HEK293 (cell line): Measurements from ENCODE around the gene PLPPR2.

Source experiments
- CTCF ChIA-PET: fragments of 350-600 bp; formaldehyde crosslinking; extraction: SDS; loops from one replicate; lab custom pipeline; 2021; ENCODE audit warnings: antibody characterized with exemption; lab: Yijun Ruan, JAX
- POLR2A ChIA-PET: fragments of 300-600 bp; formaldehyde crosslinking; extraction: SDS; loops from one replicate; lab custom pipeline; 2020; ENCODE audit warnings: antibody characterized with exemption, inconsistent platforms; lab: Yijun Ruan, JAX
- H3K27ac ChIP-seq: fragments of 200-500 bp; sonication (Bioruptor generic); 2 replicates; pipeline ENCODE4 v1.5.1; 2014; ENCODE audit warnings: low read depth, low read length, control low read depth, inconsistent platforms; ENCODE audit errors: extremely low read depth
- H3K36me3 ChIP-seq, 2 experiments: fragments of 200-500 bp in 1 of 2; sonication (Bioruptor generic) in 1 of 2; 1 replicate in 1 of 2; 2 replicates in 1 of 2; pipeline ENCODE4 v1.5.1; 2014 to 2017; ENCODE audit warnings: inconsistent platforms in 2 of 2, low read length in 2 of 2; ENCODE audit not compliant: control insufficient read depth in 2 of 2, insufficient read depth in 1 of 2
- H3K4me1 ChIP-seq: fragments of 200-500 bp; sonication (Bioruptor generic); 2 replicates; pipeline ENCODE4 v1.5.1; 2014; ENCODE audit warnings: mild to moderate bottlenecking, low read length, inconsistent platforms; ENCODE audit not compliant: control insufficient read depth, insufficient read depth
- H3K4me3 ChIP-seq: 2 replicates; pipeline ENCODE4 v1.5.1; 2011; ENCODE audit warnings: low read depth, mild to moderate bottlenecking, control low read depth, low read length, moderate library complexity
- H3K9me3 ChIP-seq: fragments of 200-500 bp; sonication (Bioruptor generic); 2 replicates; pipeline ENCODE4 v1.5.1; 2014; ENCODE audit warnings: low read depth, low read length, inconsistent platforms; ENCODE audit not compliant: control insufficient read depth, insufficient read depth
- CTCF ChIP-seq: fragments of 450-650 bp; formaldehyde crosslinking; IDR thresholded peaks from 2 replicates; pipeline ENCODE4 v1.5.1; 2016; ENCODE audit warnings: missing biosample characterization, missing genetic modification characterization
- GLIS1 ChIP-seq: fragments of 450-650 bp; formaldehyde crosslinking; IDR thresholded peaks from 2 replicates; pipeline ENCODE4 v1.5.1; 2016; ENCODE audit warnings: missing biosample characterization, missing genetic modification characterization
- KLF17 ChIP-seq: fragments of 450-650 bp; formaldehyde crosslinking; IDR thresholded peaks from 2 replicates; pipeline ENCODE4 v1.5.1; 2016; ENCODE audit warnings: missing biosample characterization, missing genetic modification characterization
- OSR2 ChIP-seq: fragments of 450-650 bp; formaldehyde crosslinking; IDR thresholded peaks from 2 replicates; pipeline ENCODE4 v1.5.1; 2016; ENCODE audit warnings: missing biosample characterization, missing genetic modification characterization
- PRDM6 ChIP-seq: fragments of 450-650 bp; formaldehyde crosslinking; IDR thresholded peaks from 2 replicates; pipeline ENCODE4 v1.5.1; 2017; ENCODE audit warnings: missing biosample characterization, missing genetic modification characterization
- SCRT2 ChIP-seq: fragments of 450-650 bp; formaldehyde crosslinking; IDR thresholded peaks from 2 replicates; pipeline ENCODE4 v1.5.1; 2016; ENCODE audit warnings: missing biosample characterization, missing genetic modification characterization
- SP3 ChIP-seq: fragments of 450-650 bp; formaldehyde crosslinking; IDR thresholded peaks from 2 replicates; pipeline ENCODE4 v1.5.1; 2016; ENCODE audit warnings: missing biosample characterization, missing genetic modification characterization
- TSHZ1 ChIP-seq: fragments of 450-650 bp; formaldehyde crosslinking; IDR thresholded peaks from 2 replicates; pipeline ENCODE4 v1.5.1; 2016; ENCODE audit warnings: missing biosample characterization, missing genetic modification characterization, borderline replicate concordance
- WT1 ChIP-seq: fragments of 450-650 bp; formaldehyde crosslinking; IDR thresholded peaks from 2 replicates; pipeline ENCODE4 v1.5.1; 2016; ENCODE audit warnings: missing biosample characterization, missing genetic modification characterization
- ZBTB11 ChIP-seq: fragments of 450-650 bp; formaldehyde crosslinking; conservative IDR thresholded peaks from 2 replicates; pipeline ENCODE4 v1.5.1; 2016; ENCODE audit warnings: low read depth, missing biosample characterization, missing genetic modification characterization
- ZNF157 ChIP-seq: fragments of 450-650 bp; formaldehyde crosslinking; IDR thresholded peaks from 2 replicates; pipeline ENCODE4 v1.5.1; 2016; ENCODE audit warnings: missing biosample characterization, missing genetic modification characterization
- ZNF174 ChIP-seq: fragments of 450-650 bp; formaldehyde crosslinking; IDR thresholded peaks from 2 replicates; pipeline ENCODE4 v1.5.0; 2017; ENCODE audit warnings: missing biosample characterization, mild to moderate bottlenecking, missing genetic modification characterization
- ZNF223 ChIP-seq: fragments of 450-650 bp; formaldehyde crosslinking; IDR thresholded peaks from 2 replicates; pipeline ENCODE4 v1.5.1; 2016; ENCODE audit warnings: missing biosample characterization, missing genetic modification characterization
- ZNF423 ChIP-seq: fragments of 450-650 bp; formaldehyde crosslinking; IDR thresholded peaks from 2 replicates; pipeline ENCODE4 v1.5.1; 2016; ENCODE audit warnings: missing biosample characterization, missing genetic modification characterization
- ZNF610 ChIP-seq: fragments of 450-650 bp; formaldehyde crosslinking; IDR thresholded peaks from 2 replicates; pipeline ENCODE4 v1.5.1; 2016; ENCODE audit warnings: missing biosample characterization, missing genetic modification characterization, borderline replicate concordance
- ZNF664 ChIP-seq: fragments of 450-650 bp; formaldehyde crosslinking; IDR thresholded peaks from 2 replicates; pipeline ENCODE4 v1.5.1; 2016; ENCODE audit warnings: missing biosample characterization, missing genetic modification characterization
- ZNF704 ChIP-seq: fragments of 450-650 bp; formaldehyde crosslinking; IDR thresholded peaks from 2 replicates; pipeline ENCODE4 v1.5.1; 2016; ENCODE audit warnings: missing biosample characterization, missing genetic modification characterization
- ZSCAN23 ChIP-seq: fragments of 450-650 bp; formaldehyde crosslinking; IDR thresholded peaks from 2 replicates; pipeline ENCODE4 v1.5.1; 2016; ENCODE audit warnings: missing biosample characterization, missing genetic modification characterization
- ZSCAN5A ChIP-seq: fragments of 450-650 bp; formaldehyde crosslinking; IDR thresholded peaks from 2 replicates; pipeline ENCODE4 v1.5.1; 2016; ENCODE audit warnings: missing biosample characterization, missing genetic modification characterization

The PLPPR2 gene

GRCh38 chr19:11390933-11391680, 35.9 kb downstream of the PLPPR2 start (continued):
- TF ChIP-seq ZNF610 (tag by site-specific recombination) (no peak), ZNF157 (tag by site-specific recombination) (no peak), PRDM6 (tag by site-specific recombination) (no peak), ZNF704 (no peak)

- no peak overlapping the region for H3K27ac ChIP-seq
- TF ChIP-seq KLF17 (tag by site-specific recombination) (no peak), GLIS1 (tag by site-specific recombination) (no peak), WT1 (no peak), ZSCAN5A (no peak), ZNF223 (tag by site-specific recombination) (no peak), ZNF174 (tag by site-specific recombination) (no peak), SP3 (no peak), SCRT2 (tag by site-specific recombination) (no peak), ZSCAN23 (tag by site-specific recombination) (no peak), CTCF (tag by site-specific recombination) (no peak), ZNF664 (no peak), OSR2 (tag by site-specific recombination) (no peak), ZNF423 (tag by site-specific recombination) (no peak), ZBTB11 (no peak), TSHZ1 (tag by site-specific recombination) (no peak)
- no peak overlapping the region for H3K4me3 ChIP-seq
- no peaks in the 10 kb centered on the region for H3K36me3 ChIP-seq
- no peaks in the 10 kb centered on the region for H3K9me3 ChIP-seq
- CTCF ChIA-PET = interaction anchor here (0.6 to 2.1 kb wide), 2 partner anchors 15 to 163 kb away, joined by 3 to 14 read pairs; no protein-coding TSS in a partner anchor
- POLR2A ChIA-PET = no interaction called here
- H3K4me1 ChIP-seq = no peaks in the 10 kb centered on the region
Measured at GRCh38 chr19:11397089-11397610, 41.9 kb downstream of the PLPPR2 start.
